IPS-18c (cell line): ENCODE results near the gene AGBL1.

Source experiments
- H3K4me3 ChIP-seq: 2 replicates; pipeline ENCODE4 v1.7.0; 2013; ENCODE audit warnings: low read depth, mild to moderate bottlenecking, low read length, moderate library complexity; ENCODE audit not compliant: insufficient read depth
- H3K9me3 ChIP-seq: one replicate; pipeline ENCODE4 v1.6.1; 2013; ENCODE audit warnings: mild to moderate bottlenecking, low read length, moderate library complexity; ENCODE audit not compliant: control insufficient read depth, insufficient read depth

Gene AGBL1

GRCh38 chr15:86079508-86080266 is at the start of gene AGBL1:
Gene AGBL1 (plus strand): TSS chr15:86079871.
- Histone ChIP-seq H3K4me3 (no peak within 1 kb of the TSS), H3K9me3 (peaks cover 3% of the 10 kb centered on the region)

DNA sequence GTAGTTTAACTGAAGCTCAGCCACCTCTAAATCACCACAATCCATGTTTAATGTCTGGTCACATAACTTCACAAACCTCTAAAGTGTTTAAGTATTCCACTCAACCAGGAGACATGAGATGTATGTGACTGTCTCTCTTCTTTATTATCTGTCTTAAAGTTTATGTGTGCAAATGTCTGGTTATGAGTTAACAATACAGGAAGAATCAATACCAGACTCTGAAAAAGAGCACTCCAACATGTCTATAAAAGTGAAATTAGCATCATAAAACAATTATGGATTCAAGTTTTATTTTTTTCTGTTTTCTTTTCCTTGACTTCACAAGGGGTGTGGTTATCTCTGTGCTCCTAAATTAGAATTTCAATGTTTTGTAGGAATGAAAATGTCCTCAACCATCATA is 44.8 kb upstream of the AGBL1 start:
- H3K9me3 ChIP-seq: no peaks in the 10 kb centered on the region
- H3K4me3 ChIP-seq: no peak overlapping the region

DNA sequence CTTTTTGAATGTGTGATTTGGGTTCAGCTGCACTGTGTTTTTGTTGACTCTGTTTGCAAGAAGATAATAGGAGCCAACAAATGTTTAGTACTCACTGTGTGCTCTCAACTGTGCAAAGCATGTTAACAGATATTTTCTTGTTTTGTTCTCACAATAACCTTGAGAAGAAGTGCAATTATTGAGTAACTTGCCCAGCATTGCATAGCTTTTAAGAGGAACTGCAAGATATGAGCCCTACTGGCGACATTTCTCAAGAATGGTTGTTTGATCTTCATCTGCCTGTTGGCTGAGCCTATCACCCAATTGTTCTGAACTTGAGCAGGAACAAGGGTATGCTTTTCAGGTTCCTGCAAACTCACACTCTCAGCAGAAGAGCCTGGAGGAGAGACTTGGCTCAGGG is 43.4 kb upstream of the AGBL1 start:
- H3K4me3 ChIP-seq: no peak overlapping the region

GRCh38 chr15:86038491-86038890 is 41.2 kb upstream of the AGBL1 start:
- H3K4me3 ChIP-seq: no peak overlapping the region
- H3K9me3 ChIP-seq: no peaks in the 10 kb centered on the region

More for the DNA sequence above, 43.4 kb upstream of the AGBL1 start:
- H3K9me3 ChIP-seq: no peaks in the 10 kb centered on the region

DNA sequence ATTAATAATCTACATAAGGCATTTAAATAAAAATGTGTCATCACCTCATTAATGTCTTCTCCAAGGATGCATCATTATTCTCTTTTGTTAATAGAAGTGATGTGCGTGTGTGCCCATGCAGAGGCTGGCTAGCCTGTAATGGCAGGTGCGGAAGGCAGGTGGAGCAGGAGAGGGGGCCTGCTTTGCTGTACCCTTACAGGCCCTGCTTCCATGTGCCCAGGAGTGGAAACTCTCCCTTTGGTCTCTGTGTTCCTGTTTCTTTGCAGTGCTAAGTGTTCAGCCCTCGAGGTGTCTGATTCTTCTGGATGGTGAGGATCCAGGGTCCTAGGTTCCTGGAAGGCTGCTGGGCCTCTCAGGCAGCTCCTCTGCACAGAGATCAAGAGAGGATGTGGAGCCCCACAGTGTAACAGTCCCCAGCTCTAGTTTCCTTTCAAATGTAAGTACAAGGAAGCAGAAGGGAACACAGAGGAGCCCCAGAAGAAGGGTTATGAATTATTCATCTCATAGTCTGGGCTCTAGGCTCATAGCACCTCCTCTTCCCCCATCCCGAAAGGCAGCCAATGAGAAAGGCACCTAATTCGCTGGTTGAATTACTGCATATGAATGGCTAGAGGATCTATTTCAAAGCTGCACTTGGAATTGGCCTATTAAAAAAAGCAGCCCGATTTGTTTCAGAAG is 39.2 kb upstream of the AGBL1 start:
- no peak overlapping the region for H3K4me3 ChIP-seq
- H3K9me3 ChIP-seq: no peaks in the 10 kb centered on the region

DNA sequence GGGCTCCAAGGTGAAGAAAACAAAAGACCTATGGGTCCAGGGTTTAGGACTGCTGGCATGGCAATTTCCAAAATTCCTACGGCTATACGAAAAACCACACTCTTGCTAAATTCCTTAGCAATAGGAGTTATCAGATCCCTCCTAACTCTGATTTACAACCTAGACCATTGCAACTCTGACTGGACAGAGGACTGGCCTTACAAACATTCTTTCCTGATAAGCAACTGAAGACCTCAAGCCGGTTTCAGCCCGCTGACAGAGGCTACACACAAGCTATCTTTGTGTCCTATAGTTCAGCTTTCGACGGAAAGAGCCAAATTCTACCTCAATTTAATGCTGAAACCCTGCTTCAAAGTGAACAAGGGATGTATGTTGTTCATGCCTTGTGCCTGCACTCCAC is 38.3 kb upstream of the AGBL1 start:
- Histone ChIP-seq H3K4me3 (no peak overlapping the region), H3K9me3 (no peaks in the 10 kb centered on the region)

GRCh38 chr15:86042226-86042625 is 37.4 kb upstream of the AGBL1 start:
- H3K4me3 ChIP-seq: no peak overlapping the region
- H3K9me3 ChIP-seq: no peaks in the 10 kb centered on the region

- Histone ChIP-seq H3K4me3 (no peak overlapping the region), H3K9me3 (no peaks in the 10 kb centered on the region)
These were observed 34.7 kb upstream of the AGBL1 start for GRCh38 chr15:86044981-86045380.

GRCh38 chr15:86054338-86054737 is 25.3 kb upstream of the AGBL1 start:
- H3K4me3 ChIP-seq: no peak overlapping the region
- H3K9me3 ChIP-seq: no peaks in the 10 kb centered on the region

- Histone ChIP-seq H3K4me3 (no peak overlapping the region), H3K9me3 (no peaks in the 10 kb centered on the region)
These were observed 24.0 kb upstream of the AGBL1 start for GRCh38 chr15:86055688-86056087.

DNA sequence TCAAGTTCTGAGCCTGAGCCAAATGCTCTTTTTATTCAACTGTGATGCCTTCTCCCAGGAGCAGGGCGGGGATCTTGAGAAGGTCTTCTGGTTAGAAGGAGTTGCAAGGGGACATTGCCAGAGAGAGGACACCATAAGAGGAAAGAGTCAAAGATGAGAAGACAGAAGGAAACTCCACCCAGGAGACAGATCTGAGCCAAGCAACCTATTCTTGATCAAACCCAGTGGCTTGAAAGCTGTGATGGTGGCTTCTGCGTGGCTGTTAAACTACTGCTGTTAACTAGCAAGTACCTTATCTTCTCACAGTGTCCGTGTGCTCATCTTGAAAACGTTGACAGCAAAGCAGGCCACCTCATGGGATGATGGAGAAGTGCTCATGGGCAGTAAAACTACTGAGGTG is 19.8 kb upstream of the AGBL1 start:
- Histone ChIP-seq H3K4me3 (no peak overlapping the region), H3K9me3 (no peaks in the 10 kb centered on the region)

GRCh38 chr15:86060674-86061073 is 19.0 kb upstream of the AGBL1 start:
- H3K4me3 ChIP-seq: no peak overlapping the region

GRCh38 chr15:86061581-86061980 is 18.1 kb upstream of the AGBL1 start:
- H3K4me3 ChIP-seq: no peak overlapping the region
- H3K9me3 ChIP-seq: no peaks in the 10 kb centered on the region

More at GRCh38 chr15:86060674-86061073, 19.0 kb upstream of the AGBL1 start:
- H3K9me3 ChIP-seq: no peaks in the 10 kb centered on the region

DNA sequence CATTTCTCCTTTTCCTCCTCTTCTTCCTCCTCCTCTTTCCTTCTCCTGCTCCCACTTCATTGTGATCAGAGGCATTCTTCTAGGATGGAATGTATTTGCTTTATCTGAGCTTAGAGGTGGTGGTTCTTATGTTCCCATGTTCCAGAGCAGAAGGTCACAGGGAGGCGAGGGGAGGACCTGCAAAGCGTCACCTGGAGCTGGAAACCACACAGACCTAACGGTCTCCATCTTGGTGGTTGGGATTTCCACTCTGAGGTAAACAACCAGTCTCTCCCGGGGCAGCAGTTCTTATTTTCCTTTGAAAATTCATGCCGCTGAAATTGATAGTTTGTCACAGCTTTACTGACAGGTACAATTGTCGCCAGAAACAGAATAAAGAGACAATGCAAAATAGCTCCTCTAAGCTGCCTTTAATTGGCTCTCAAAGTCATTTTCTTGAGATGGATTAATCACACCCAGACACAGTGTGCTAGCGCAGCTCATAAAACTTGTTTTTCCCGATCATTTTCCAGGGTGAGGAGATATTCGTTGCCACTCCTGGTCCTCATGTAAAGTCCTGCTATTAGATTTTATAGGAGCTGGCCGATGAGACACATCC is 16.9 kb upstream of the AGBL1 start:
- H3K4me3 ChIP-seq: no peak overlapping the region
- H3K9me3 ChIP-seq: no peaks in the 10 kb centered on the region

GRCh38 chr15:86063356-86064095 is 16.1 kb upstream of the AGBL1 start:
- peaks cover 4% of the 10 kb centered on the region for H3K9me3 ChIP-seq
- H3K4me3 ChIP-seq: no peak overlapping the region

GRCh38 chr15:86064326-86064725 is 15.3 kb upstream of the AGBL1 start:
- H3K9me3 ChIP-seq: peaks cover 4% of the 10 kb centered on the region
- H3K4me3 ChIP-seq: no peak overlapping the region

- no peak overlapping the region for H3K4me3 ChIP-seq
- H3K9me3 ChIP-seq: peaks cover 4% of the 10 kb centered on the region
These were observed 13.4 kb upstream of the AGBL1 start for GRCh38 chr15:86066174-86066834.
